OCI-LY3 (cell line): ENCODE results near the gene SNTG2.

ENCODE experiments used
- H2AFZ ChIP-seq: fragments of 200-600, 300-600 bp; shearing (Covaris generic); 2 replicates; pipeline ENCODE4 v1.6.0; 2014; ENCODE audit warnings: antibody characterized with exemption, low read depth, low read length
- H3K27ac ChIP-seq: fragments of 200-600, 300-600 bp; sonication (generic); 2 replicates; pipeline ENCODE4 v1.5.1; 2014; ENCODE audit warnings: mild to moderate bottlenecking, low read length, moderate library complexity, mixed read lengths
- H3K27me3 ChIP-seq: fragments of 200-600, 300-600 bp; sonication (generic); 2 replicates; pipeline ENCODE4 v1.6.1; 2014; ENCODE audit warnings: low read depth, low read length, mixed read lengths
- H3K36me3 ChIP-seq: fragments of 200-600, 300-600 bp; sonication (generic); replicated peaks from 2 replicates; pipeline ENCODE3; 2014; ENCODE audit warnings: low read depth, low read length, mixed read lengths
- H3K4me1 ChIP-seq: fragments of 300-600, 200-600 bp; sonication (generic); 2 replicates; pipeline ENCODE4 v1.6.1; 2014; ENCODE audit warnings: low read length, mixed read lengths
- H3K4me2 ChIP-seq: fragments of 200-600, 300-600 bp; sonication (generic); 2 replicates; pipeline ENCODE4 v1.6.1; 2014; ENCODE audit warnings: low read length, mixed read lengths
- H3K4me3 ChIP-seq: fragments of 300-600, 200-600 bp; sonication (generic); 2 replicates; pipeline ENCODE4 v1.5.1; 2014; ENCODE audit warnings: antibody characterized with exemption, mild to moderate bottlenecking, low read length, moderate library complexity
- H3K79me2 ChIP-seq: fragments of 300-600, 200-600 bp; shearing (Covaris generic); 2 replicates; pipeline ENCODE4 v1.6.1; 2014; ENCODE audit warnings: mild to moderate bottlenecking, low read length, mixed read lengths
- H3K9ac ChIP-seq: fragments of 300-600, 200-600 bp; shearing (Covaris generic); 2 replicates; pipeline ENCODE4 v1.6.0; 2014; ENCODE audit warnings: mild to moderate bottlenecking, low read length, moderate library complexity
- H3K9me3 ChIP-seq: fragments of 200-600, 300-600 bp; shearing (Covaris generic); 2 replicates; pipeline ENCODE4 v1.6.1; 2014; ENCODE audit warnings: low read length, mixed read lengths; ENCODE audit not compliant: insufficient read depth
- H4K20me1 ChIP-seq: fragments of 200-600, 300-600 bp; sonication (generic); 2 replicates; pipeline ENCODE4 v1.6.1; 2016; ENCODE audit warnings: low read length, mixed read lengths; ENCODE audit not compliant: insufficient read depth
- CTCF ChIP-seq: fragments of 200-600, 300-600 bp; sonication (generic); IDR thresholded peaks from 2 replicates; pipeline ENCODE4 v1.5.1; 2014; ENCODE audit warnings: antibody characterized with exemption, low read length, low read depth
- EZH2phosphoT487 ChIP-seq: fragments of 200-600 bp; shearing (Covaris generic); IDR thresholded peaks from 2 replicates; pipeline ENCODE4 v1.6.1; 2018; ENCODE audit warnings: antibody characterized with exemption, mixed run types, low read depth

Gene SNTG2

GRCh38 chr2:1394709-1395408 lies 444.2 kb downstream of the SNTG2 start:
- no peak overlapping the region for H3K4me2 ChIP-seq
- peaks cover 17% of the 10 kb centered on the region; the same call in 1 of the 2 replicates for H3K27me3 ChIP-seq
- no peaks in the 10 kb centered on the region for H3K4me1 ChIP-seq

DNA sequence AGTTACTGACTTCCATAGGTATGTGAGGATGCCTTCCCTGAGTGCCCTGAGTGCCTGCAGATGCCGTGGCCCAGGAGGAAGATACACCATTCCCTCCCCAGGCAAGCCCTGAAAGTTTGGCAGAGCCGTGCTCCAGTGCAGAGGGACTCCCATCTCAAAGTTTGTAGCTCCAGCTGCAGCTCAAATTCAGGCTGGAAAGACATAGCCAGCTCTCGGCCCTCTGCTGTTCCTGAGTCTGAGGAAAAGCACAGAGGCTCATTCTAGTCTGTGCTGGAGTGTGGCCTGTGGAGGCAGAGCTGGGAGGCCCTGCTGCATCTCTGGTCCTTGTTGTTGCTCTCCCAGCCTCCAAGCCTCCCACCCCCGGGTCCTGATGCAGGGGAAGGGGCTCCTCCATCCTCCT lies 446.7 kb downstream of the SNTG2 start:
- no peak overlapping the region for H2AFZ ChIP-seq
- H3K36me3 ChIP-seq, result no peaks in the 10 kb centered on the region
- no peak overlapping the region for H3K27ac ChIP-seq
- no peak overlapping the region for H3K4me2 ChIP-seq
- H3K27me3 ChIP-seq, result peaks cover 21% of the 10 kb centered on the region; the same call in 1 of the 2 replicates
- H4K20me1 ChIP-seq, result no peaks in the 10 kb centered on the region
- no peaks in the 10 kb centered on the region for H3K4me1 ChIP-seq
- H3K4me3 ChIP-seq, result no peak overlapping the region
- no peaks in the 10 kb centered on the region for H3K79me2 ChIP-seq
- H3K9ac ChIP-seq, result no peak overlapping the region
- TF ChIP-seq CTCF (no peak), EZH2phosphoT487 (no peak)
- H3K9me3 ChIP-seq, result no peaks in the 10 kb centered on the region

More at GRCh38 chr2:1394709-1395408, 444.2 kb downstream of the SNTG2 start:
- Histone ChIP-seq H3K9ac (no peak overlapping the region), H3K27ac (no peak overlapping the region), H3K79me2 (no peaks in the 10 kb centered on the region), H3K9me3 (no peaks in the 10 kb centered on the region), H3K4me3 (no peak overlapping the region), H2AFZ (no peak overlapping the region), H3K36me3 (no peaks in the 10 kb centered on the region), H4K20me1 (no peaks in the 10 kb centered on the region)
- no peak for TF ChIP-seq EZH2phosphoT487
- TF ChIP-seq CTCF, result no peak

DNA sequence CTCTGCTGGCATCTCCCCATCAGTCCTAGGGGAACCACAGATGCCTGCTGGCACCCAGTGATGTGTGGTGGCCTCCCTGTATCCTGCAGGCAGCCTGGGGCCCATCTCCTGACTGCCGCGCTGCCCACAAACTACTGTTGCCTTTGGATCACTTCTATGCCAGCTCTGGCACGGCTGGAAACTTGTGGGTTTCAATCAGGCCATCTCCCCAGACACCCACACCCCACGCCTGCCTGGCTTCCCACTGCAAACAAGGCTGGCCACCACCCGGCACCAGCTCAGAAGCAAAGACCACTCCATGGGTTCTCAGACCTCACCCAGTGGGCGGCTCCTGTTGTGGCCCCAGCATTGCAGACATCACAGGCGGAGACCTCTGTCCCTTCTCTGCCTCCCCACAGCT lies 447.5 kb downstream of the SNTG2 start:
- peaks cover 21% of the 10 kb centered on the region; the same call in 1 of the 2 replicates for H3K27me3 ChIP-seq

More for the DNA sequence above, 447.5 kb downstream of the SNTG2 start:
- Histone ChIP-seq H3K79me2 (no peaks in the 10 kb centered on the region), H3K27ac (no peak overlapping the region), H3K9me3 (no peaks in the 10 kb centered on the region), H2AFZ (no peak overlapping the region), H3K4me3 (no peak overlapping the region), H3K4me1 (no peaks in the 10 kb centered on the region), H3K4me2 (no peak overlapping the region), H4K20me1 (no peaks in the 10 kb centered on the region), H3K36me3 (no peaks in the 10 kb centered on the region), H3K9ac (no peak overlapping the region)
- TF ChIP-seq EZH2phosphoT487, result no peak
- no peak for TF ChIP-seq CTCF
